GM19193 (cell line): ENCODE results near the gene NRF1.

Source experiments
- POLR2A ChIP-seq: IDR thresholded peaks from 4 replicates; pipeline ENCODE4 v1.6.1; 2011; ENCODE audit not compliant: insufficient read depth, insufficient read length; ENCODE audit errors: extremely low read depth

Gene NRF1

GRCh38 chr7:129777993-129778769 lies 166.7 kb downstream of the NRF1 start:
- no peak for TF ChIP-seq POLR2A

GRCh38 chr7:129778770-129779601 lies 167.5 kb downstream of the NRF1 start:
- TF ChIP-seq POLR2A = no peak

DNA sequence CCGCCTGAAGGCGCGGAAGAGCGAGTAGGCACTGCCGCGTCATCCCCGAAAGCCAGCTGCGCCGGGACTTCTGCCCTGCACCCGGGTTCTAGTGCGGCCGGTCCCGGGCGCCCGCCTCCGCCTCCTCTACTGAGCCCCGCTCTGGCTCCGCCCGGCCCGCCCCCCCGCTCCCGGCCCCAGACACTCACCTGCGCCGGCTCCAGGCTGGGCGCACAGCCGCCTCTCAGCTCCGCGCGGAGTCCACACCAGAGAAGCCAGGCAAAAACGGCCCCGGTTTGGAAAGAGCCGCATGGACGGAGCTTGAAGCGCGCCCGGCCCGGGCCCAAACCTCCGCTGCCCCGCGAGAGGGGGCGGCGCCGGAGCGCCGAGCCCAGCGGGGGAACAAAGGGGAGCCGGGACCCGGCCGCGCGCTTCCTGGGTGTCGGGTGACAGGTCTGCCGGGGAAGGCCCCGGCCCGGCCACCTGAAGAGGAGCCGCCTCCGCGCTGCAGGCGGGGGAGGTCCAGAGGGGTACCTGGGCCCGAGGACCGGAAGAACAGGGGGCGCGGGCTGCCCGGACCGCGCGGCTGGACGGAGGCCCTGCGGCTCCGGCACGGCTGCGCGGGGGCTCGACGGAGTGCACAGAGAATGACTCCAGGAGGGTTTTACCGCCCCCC lies 168.2 kb downstream of the NRF1 start:
- TF ChIP-seq POLR2A = no peak

GRCh38 chr7:129780257-129780973 lies 168.9 kb downstream of the NRF1 start:
- no peak for TF ChIP-seq POLR2A

DNA sequence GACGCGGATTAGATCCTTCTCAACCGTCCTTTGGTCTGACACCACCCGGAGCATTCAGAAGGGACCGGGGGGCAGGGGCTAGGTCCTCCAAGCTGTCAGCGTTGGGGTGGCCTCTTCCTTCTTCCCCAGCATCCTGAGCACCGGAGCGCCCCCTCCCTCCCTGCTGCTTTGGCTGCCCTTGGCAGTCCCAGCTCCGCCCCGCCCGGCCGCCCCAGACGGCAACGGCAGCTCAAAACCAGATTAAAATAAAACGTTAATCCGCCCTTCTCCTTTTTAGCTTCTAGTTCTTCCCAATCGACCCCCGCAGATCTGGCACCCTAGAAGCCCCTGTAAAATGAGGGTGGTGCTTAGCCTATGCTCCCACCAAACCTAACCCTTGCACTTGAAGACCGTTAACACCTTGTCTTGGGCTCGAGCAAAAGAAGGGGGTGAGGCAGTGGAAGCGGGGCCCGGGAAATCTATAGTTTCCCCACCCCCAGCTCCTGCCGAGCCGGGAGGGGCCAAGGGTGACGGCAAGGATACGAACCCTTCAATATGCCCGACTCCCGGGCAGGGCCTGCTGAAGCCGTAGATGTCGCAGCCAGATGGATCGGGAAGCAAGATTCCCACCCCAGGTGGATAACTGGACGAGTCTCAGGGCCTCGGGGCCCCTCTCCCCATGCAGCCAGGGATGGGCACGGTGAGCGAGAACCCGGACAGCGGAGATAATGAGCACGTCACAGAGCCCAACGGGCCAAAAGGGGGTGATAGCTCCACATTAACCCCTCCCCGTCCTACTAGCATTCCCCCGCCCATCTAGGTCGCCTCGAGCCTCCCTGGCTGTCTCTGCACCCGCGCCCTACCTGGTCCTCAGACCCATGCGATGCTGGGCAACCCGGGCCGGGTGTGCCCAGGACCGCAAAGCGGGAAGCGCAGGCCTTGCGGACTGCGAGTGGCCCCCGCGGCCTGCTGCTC lies 169.7 kb downstream of the NRF1 start:
- no peak for TF ChIP-seq POLR2A

- TF ChIP-seq POLR2A = no peak
Measured at GRCh38 chr7:129781928-129782817, 170.7 kb downstream of the NRF1 start.

DNA sequence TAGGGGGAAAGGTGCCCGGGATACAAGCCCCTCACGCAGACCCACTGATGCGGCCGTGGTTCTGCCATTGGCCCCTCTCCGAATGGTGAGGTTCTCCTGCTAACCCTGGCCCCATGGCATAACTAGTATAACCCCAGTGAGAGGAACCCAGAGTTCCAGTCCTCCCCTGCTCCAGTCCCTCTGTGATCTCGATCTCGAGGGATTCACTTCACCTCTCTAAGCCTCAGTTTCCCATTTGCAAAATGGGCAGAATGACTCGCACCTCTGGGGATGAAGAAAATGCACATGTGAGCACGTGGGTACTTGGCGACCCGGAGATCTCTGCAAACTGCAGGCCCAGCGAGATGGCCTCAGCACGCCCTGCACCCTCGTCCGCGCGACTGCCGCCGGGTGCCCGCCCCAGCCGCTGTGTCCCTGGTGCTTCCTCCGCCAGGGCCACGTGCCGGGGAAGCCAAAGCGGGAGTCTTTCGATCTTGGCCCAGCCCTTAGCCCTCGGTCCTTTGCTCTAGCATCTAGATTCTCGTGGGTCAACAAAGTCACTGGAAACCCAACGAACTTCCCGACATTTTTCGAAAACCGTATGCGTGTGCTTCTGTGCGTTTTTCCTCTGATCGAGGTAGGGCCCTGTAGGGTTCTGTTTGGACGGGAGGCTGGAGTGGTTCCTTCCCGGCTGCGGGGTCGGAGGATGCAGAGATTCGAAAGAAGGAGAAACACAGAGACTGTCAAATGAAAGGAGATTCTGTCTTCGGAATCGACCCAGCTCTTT lies 171.5 kb downstream of the NRF1 start:
- no peak for TF ChIP-seq POLR2A

DNA sequence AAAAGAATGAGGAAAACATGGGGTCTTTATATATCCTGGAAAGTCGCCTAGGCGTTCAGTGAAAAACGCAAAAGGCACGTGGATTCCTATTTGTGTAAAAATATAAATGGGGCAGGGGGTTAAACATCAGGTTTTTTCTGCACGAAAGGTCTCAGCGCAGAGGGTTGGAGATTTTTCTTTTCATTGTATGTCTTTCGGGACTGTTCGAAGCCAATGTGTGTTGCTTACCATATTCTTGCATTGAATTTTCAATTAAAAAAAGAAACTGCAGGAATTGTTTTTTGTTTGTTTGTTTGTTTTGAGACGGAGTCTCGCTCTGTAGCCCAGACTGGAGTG lies 172.0 kb downstream of the NRF1 start:
- no peak for TF ChIP-seq POLR2A

DNA sequence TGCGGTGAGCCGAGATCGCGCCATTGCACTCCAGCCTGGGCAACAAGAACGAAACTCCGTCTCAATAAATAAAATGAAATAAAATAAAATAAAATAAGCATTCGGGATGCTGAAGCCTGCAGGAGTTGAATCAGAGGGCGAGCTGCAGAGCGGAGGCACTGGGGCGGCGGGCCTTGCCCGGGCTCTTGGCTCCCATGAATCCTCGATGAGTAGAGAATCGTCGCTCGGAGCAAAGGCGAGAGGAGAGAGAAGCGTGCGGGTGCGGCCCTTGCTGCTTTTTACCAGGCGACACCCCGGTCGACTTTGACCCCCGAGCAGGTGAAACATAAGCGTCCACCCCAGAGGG lies 172.9 kb downstream of the NRF1 start:
- no peak for TF ChIP-seq POLR2A

DNA sequence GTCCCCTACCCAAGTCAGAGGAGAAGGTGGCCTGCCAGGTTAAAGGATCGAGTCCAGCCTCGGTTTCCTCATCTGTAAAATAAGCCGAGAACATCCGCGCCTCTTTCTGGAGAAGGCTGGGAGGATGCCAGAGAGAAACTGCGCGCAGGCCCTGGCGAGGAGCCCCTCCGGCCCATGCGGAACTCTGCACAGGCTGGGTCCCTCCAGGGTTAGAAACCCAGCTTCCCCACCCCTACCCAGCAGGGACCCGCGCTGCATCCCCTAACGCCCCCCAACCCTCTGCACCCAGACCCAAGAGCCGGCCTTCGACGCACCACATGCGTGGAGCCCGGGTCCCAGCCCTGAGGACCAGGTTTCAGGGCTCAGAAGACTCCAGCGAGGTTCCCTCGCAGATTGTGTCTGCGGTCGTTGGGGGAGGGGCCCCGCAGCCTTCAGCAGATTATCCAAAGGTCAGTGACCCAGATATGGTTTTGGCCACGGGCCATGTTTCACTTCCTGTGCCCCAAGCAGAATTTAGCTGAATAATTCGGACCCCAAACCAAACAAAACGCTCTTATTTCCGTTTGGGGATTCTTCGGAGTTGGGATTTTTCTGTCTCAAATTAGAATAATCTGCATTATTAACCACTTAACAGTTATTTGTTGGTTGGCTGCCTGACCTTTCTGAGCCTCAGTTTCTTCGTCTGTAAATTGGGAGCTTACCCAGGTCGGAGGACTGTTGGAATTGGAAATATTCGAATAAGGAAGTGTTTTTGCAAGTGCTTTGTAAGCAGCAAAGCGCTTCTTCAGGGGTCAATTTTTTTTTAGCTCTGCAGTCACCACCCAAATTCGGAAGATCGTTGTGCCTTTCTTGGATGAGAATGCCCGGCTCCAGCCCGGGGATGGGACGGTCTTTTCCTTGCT lies 173.5 kb downstream of the NRF1 start:
- TF ChIP-seq POLR2A = no peak
